ENCODE data around the gene ASCC1. TPM values are rescaled to one million over a fixed set of nuclear protein-coding genes. Genes with fewer than 3 reads are reported as not detected.

Gene ASCC1
- total RNA-seq, 1 donor from 2014 or later = 34.1 TPM

DNA sequence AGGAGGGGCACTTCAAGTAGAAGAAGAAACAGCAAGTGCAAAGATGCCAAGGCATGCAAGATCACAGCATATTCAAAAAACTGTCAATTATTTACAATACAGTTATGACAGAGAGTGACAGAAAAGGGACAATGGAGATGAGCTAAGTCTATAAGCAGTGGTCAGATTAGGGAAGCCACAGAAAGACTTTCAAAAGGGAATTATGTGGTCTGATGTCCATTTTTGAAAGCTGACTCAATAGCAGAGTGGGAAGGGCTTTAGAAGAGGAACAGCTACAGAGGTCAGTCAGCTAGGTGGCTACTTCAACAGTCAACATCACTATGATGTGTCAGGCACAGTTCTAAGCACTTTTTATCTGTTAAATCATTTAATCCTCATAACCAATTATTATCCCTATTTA lies 82.6 kb downstream of the ASCC1 start:
- Mint-ChIP-seq H3K27ac (no peak overlapping the region), H3K36me3 (ENCODE audit: low read depth) (peaks cover 17% of the 10 kb centered on the region), H3K4me1 (peaks cover 26% of the 10 kb centered on the region), H3K27me3 (no peaks in the 10 kb centered on the region), H3K4me3 (no peak overlapping the region), H3K9me3 (no peaks in the 10 kb centered on the region)
- intact Hi-C loops (cut with micrococcal nuclease) = loop anchor here (2.0 kb wide), 1 partner anchor 89 kb away; no protein-coding TSS in a partner anchor
- DNase-seq = no peak

DNA sequence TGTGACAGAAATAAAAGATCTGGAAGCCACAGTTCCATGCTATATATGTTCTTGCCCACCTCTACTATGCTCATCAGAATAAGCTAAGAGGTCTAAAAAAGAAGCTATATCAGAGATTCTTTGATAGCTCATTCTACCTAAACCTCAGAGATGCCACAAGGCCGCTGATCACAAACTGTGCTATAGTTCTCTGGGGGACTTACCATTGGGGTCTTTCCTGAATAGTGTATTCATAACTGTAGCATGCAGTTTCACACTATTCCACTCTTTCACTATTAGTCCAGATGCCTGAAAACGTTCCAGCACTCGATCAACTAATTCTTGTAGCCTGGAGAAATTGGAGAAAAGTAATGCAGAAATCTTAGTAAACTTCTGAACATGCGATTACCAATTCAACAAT lies 83.2 kb downstream of the ASCC1 start:
- no peak overlapping the region for H3K27ac Mint-ChIP-seq
- peaks cover 20% of the 10 kb centered on the region for H3K36me3 Mint-ChIP-seq (ENCODE audit: low read depth)
- DNase-seq = no peak
- no peaks in the 10 kb centered on the region for H3K9me3 Mint-ChIP-seq
- no peaks in the 10 kb centered on the region for H3K27me3 Mint-ChIP-seq
- H3K4me3 Mint-ChIP-seq = no peak overlapping the region
- H3K4me1 Mint-ChIP-seq = peaks cover 24% of the 10 kb centered on the region
- intact Hi-C loops (cut with micrococcal nuclease) = loop anchor here (2.0 kb wide), 1 partner anchor 90 kb away; no protein-coding TSS in a partner anchor

DNA sequence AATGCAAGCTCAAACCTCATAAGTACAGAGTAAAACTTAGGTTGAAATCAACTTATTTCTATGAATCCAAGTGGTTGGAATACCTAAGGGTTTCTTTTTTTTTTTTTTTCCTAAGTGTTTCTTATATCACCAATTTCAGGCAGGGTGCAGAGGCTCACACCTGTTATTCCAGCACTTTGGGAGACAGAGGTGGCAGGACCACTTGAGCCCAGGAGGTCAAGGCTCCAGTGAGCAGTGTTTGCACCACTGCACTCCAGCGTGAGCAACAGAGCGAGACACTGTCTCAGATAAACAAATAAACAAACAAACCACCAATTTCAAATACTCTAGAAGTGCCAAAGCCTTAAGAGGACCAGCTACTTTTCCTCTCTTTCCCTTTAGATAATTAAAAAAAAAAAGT lies 88.5 kb downstream of the ASCC1 start:
- no peak for DNase-seq
- intact Hi-C loops (cut with micrococcal nuclease) = loop anchor here (2.0 to 5.0 kb wide), 2 partner anchors 40 to 209 kb away; partner anchors contain the start of gene SPOCK2
- Mint-ChIP-seq H3K36me3 (ENCODE audit: low read depth) (peaks cover 12% of the 10 kb centered on the region), H3K27ac (no peak overlapping the region), H3K4me1 (peaks cover 15% of the 10 kb centered on the region), H3K27me3 (no peaks in the 10 kb centered on the region), H3K4me3 (no peak overlapping the region), H3K9me3 (no peaks in the 10 kb centered on the region)

DNA sequence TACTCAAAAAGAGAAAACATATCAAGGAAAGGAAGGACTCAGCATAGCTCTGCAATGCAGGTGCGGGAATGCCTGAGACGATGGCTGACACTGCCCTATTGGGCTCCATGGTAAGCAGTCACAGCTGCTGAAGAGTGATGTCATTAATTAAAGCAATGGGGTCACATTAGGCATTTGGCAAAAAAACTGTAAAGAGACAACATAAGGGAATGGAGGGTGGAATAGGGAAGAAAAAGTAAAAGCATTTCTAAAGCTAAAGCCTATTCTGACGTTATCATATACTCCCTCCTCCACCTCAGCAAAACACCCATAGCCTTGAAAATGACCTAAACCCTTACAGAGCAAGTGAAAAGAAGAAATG lies 89.2 kb downstream of the ASCC1 start:
- Mint-ChIP-seq H3K9me3 (no peaks in the 10 kb centered on the region), H3K4me3 (no peak overlapping the region), H3K27me3 (no peaks in the 10 kb centered on the region), H3K27ac (no peak overlapping the region), H3K4me1 (peaks cover 21% of the 10 kb centered on the region), H3K36me3 (ENCODE audit: low read depth) (peaks cover 14% of the 10 kb centered on the region)
- no peak for DNase-seq
- intact Hi-C loops (cut with micrococcal nuclease) = loop anchor here (2.0 to 5.0 kb wide), 2 partner anchors 40 to 210 kb away; partner anchors contain the start of gene SPOCK2

DNA sequence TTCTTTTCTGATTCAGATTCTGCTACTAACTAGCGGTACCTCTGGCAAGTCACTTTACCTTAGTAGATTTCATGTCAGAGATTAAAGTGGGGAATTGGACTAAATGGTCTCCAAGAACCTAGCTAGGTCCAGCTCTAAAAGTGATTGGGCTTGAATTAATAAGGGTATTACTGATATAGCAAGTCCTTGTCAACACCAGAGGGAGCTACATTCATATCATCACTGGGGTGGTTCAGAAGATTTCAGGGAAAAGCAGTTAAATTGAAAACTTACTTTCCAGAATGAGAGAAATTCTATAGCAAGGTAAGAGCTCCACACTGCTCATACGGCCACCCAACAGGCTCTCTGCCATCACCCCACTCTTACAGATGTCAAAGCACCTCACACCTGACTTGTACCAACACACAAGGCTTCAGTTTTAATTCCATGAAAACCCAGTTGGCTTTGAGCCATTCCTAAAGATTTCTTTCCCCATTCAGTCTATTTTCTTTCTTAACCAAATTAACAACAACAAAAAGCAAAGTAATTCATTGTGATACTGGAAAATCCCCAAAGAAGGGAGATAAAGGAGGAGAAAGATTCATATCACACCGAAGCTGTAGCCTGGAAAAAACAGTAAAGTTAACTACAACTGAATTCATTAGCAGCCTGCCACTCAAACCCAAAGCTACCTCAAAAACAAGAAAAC lies 89.7 kb downstream of the ASCC1 start:
- H3K4me3 Mint-ChIP-seq = no peak overlapping the region
- intact Hi-C loops (cut with micrococcal nuclease) = loop anchor here (2.0 to 5.0 kb wide), 2 partner anchors 39 to 210 kb away; partner anchors contain the start of gene SPOCK2
- H3K4me1 Mint-ChIP-seq = peaks cover 25% of the 10 kb centered on the region
- peaks cover 18% of the 10 kb centered on the region for H3K36me3 Mint-ChIP-seq (ENCODE audit: low read depth)
- H3K27me3 Mint-ChIP-seq = no peaks in the 10 kb centered on the region
- DNase-seq = peak; percentile 65
- no peaks in the 10 kb centered on the region for H3K9me3 Mint-ChIP-seq
- no peak overlapping the region for H3K27ac Mint-ChIP-seq

DNA sequence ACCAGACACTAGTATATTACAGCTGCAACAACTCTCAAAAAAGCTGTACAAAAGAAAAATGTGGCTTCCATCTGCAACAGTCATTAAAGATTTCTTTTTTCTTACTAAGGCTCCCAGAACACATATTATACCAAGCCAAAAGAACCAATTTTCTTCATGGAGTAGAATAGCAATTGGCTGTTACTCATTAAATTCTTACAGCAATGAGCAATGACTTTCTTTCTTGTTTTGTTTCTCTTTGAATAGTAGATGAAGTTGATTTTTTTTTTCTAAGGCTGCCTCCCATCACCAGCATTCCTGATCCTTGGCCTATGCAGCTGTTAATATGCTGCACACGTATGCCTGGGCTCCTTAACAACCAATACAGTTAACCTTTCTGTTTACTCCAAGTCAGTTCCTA lies 91.1 kb downstream of the ASCC1 start:
- H3K27me3 Mint-ChIP-seq = no peaks in the 10 kb centered on the region
- no peak overlapping the region for H3K4me3 Mint-ChIP-seq
- intact Hi-C loops (cut with micrococcal nuclease) = loop anchor here (5.0 kb wide), 1 partner anchor 38 kb away; the partner anchor contains the start of gene SPOCK2
- DNase-seq = no peak
- H3K4me1 Mint-ChIP-seq = peaks cover 24% of the 10 kb centered on the region
- peaks cover 24% of the 10 kb centered on the region for H3K36me3 Mint-ChIP-seq (ENCODE audit: low read depth)
- no peak overlapping the region for H3K27ac Mint-ChIP-seq
- no peaks in the 10 kb centered on the region for H3K9me3 Mint-ChIP-seq

DNA sequence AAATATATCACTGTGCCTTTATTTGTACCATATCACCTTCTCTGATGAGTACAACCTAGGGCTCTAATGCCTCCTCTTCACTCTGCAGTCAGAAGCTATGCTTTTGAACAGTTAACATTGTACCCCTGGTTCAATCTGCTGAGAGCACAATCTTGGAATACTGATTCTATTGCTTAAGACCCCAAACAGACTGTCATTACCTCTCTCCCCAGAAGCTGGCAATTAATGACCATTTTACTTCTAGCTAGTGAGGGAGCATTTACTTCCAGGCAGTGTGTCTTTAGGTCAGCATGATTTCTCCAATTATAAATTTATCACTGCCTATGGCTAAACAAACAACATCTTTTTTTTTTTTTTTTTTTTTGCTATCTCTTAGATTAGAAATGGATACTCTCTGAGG lies 91.7 kb downstream of the ASCC1 start:
- H3K9me3 Mint-ChIP-seq = no peaks in the 10 kb centered on the region
- DNase-seq = no peak
- no peaks in the 10 kb centered on the region for H3K27me3 Mint-ChIP-seq
- H3K4me3 Mint-ChIP-seq = no peak overlapping the region
- no peak overlapping the region for H3K27ac Mint-ChIP-seq
- peaks cover 26% of the 10 kb centered on the region for H3K36me3 Mint-ChIP-seq (ENCODE audit: low read depth)
- peaks cover 22% of the 10 kb centered on the region for H3K4me1 Mint-ChIP-seq
- intact Hi-C loops (cut with micrococcal nuclease) = no loop called here

DNA sequence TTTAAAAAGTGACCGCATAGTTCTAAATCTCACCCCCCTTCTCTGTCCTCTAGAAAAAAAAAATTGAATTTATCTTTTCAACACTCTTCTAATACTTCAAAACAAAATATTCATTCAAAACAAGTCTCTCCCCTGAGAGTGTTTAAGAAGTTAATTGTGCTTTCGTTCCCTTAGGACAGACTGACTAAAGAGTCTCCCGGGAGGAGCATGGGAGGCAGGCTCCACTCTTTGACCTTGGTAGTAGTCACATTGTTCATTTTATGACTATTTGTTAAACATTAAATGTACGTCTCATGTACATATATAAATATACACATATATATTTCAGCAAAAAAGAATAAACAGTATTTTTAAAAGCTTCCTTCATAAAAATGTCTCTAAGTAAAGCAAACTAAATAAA lies 92.5 kb downstream of the ASCC1 start:
- Mint-ChIP-seq H3K27ac (no peak overlapping the region), H3K4me1 (peaks cover 22% of the 10 kb centered on the region), H3K9me3 (no peaks in the 10 kb centered on the region), H3K4me3 (no peak overlapping the region), H3K36me3 (ENCODE audit: low read depth) (peaks cover 27% of the 10 kb centered on the region), H3K27me3 (no peaks in the 10 kb centered on the region)
- DNase-seq = no peak
- intact Hi-C loops (cut with micrococcal nuclease) = no loop called here

DNA sequence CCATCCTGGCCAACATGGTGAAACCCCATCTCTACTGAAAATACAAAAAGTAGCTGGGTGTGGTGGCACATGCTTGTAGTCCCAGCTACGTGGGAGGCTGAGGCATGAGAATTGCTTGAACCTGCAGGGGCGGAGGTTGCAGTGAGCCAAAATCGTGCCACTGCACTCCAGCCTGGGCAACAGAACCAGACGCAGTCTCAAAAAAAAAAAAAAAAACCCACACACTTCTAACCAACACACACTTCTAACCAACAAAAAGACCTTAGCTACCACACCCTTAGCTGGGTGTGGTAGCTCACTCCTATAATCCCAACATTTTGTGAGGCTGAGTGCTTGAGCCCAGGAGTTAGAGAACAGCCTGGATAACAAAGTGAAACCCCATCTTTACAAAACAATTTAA lies 93.9 kb downstream of the ASCC1 start:
- peak overlapping the region; percentile 22 for H3K27ac Mint-ChIP-seq
- no peak for DNase-seq
- H3K36me3 Mint-ChIP-seq (ENCODE audit: low read depth) = peaks cover 30% of the 10 kb centered on the region
- no peak overlapping the region for H3K4me3 Mint-ChIP-seq
- peaks cover 3% of the 10 kb centered on the region for H3K9me3 Mint-ChIP-seq
- H3K4me1 Mint-ChIP-seq = peaks cover 22% of the 10 kb centered on the region
- H3K27me3 Mint-ChIP-seq = no peaks in the 10 kb centered on the region
- intact Hi-C loops (cut with micrococcal nuclease) = no loop called here

DNA sequence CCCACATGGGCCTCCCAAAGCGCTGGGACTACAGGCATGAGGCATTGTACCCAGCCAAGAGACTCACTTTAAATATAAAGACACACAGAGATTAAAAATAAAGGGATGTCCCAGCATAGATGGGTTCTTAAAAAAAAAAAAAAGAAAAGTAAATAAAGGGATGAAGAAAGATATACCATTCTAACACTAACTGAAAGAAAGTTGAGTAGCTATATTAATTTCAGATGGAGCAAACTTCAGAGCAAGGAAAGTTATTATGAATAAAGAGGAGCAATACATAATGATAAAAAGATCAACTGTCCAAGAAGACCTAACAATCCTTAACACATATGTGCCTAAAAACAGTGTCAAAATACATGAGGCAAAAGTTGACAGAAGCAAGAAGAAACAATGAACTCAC lies 94.7 kb downstream of the ASCC1 start:
- intact Hi-C loops (cut with micrococcal nuclease) = no loop called here
- H3K27me3 Mint-ChIP-seq = no peaks in the 10 kb centered on the region

DNA sequence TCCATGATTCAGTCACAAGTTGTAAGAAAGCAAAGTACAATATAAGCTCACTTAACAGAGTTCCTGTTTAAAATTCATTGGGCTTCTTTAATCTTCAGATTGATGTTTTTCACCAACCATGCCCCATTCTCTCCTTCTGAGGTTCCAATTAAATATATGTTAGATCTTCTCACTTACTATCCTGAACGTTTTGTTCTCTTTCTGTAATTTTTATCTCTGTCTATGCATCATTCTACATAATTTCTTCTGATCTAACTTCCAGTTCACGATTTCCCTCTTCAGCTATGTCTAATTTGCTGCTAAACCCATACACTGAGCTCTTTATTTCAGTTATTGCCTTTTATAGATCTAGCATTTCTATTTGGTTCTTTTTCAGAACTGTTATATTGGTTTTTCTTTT lies 99.7 kb downstream of the ASCC1 start:
- H3K27me3 Mint-ChIP-seq = no peaks in the 10 kb centered on the region
- H3K9me3 Mint-ChIP-seq = peaks cover 8% of the 10 kb centered on the region
- intact Hi-C loops (cut with micrococcal nuclease) = no loop called here
- peaks cover 38% of the 10 kb centered on the region for H3K36me3 Mint-ChIP-seq (ENCODE audit: low read depth)
- H3K4me1 Mint-ChIP-seq = peaks cover 6% of the 10 kb centered on the region
- no peak overlapping the region for H3K27ac Mint-ChIP-seq
- no peak overlapping the region for H3K4me3 Mint-ChIP-seq
- no peak for DNase-seq

More for the DNA sequence above, 94.7 kb downstream of the ASCC1 start:
- no peak for DNase-seq
- Mint-ChIP-seq H3K9me3 (peaks cover 6% of the 10 kb centered on the region), H3K4me3 (no peak overlapping the region), H3K4me1 (peaks cover 17% of the 10 kb centered on the region), H3K36me3 (ENCODE audit: low read depth) (peaks cover 29% of the 10 kb centered on the region), H3K27ac (no peak overlapping the region)

DNA sequence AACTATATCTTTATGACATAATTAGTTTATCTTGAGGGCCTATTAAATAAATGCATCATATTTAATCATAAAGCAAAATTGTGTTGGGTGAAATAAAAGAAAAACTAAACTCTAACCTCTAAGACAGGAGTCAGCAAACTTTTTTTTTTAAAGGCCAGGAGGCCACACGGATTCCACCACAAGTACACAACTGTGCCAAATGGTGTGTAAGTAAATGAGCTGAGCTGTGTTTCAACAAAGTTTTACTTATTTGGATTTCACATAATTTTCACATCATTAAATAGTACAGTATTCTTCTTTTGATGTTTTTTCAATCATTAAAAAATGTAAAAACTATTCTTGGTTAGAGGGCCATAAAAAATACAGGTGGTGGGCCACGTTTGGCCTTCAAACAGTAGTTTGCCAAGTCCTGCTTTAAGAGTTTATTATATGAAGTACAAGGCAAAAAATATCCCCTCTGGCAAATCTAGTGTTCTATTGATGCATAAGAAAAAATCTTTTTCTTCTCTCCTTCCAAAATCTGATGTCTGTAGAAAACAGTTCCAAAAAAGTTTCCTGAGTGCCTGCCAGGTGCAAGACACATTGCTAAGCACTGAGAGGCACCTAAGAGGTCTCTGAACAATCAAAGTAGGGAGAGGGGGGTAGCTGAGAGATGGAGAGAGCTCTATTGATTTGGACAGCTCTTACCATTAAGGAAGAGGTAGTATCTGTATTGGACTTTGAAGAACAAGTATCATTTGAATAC lies 101.2 kb downstream of the ASCC1 start:
- DNase-seq = no peak
- Mint-ChIP-seq H3K27ac (no peak overlapping the region), H3K36me3 (ENCODE audit: low read depth) (peaks cover 34% of the 10 kb centered on the region), H3K4me3 (no peak overlapping the region), H3K27me3 (no peaks in the 10 kb centered on the region), H3K4me1 (peaks cover 13% of the 10 kb centered on the region), H3K9me3 (peaks cover 8% of the 10 kb centered on the region)
- intact Hi-C loops (cut with micrococcal nuclease) = no loop called here

DNA sequence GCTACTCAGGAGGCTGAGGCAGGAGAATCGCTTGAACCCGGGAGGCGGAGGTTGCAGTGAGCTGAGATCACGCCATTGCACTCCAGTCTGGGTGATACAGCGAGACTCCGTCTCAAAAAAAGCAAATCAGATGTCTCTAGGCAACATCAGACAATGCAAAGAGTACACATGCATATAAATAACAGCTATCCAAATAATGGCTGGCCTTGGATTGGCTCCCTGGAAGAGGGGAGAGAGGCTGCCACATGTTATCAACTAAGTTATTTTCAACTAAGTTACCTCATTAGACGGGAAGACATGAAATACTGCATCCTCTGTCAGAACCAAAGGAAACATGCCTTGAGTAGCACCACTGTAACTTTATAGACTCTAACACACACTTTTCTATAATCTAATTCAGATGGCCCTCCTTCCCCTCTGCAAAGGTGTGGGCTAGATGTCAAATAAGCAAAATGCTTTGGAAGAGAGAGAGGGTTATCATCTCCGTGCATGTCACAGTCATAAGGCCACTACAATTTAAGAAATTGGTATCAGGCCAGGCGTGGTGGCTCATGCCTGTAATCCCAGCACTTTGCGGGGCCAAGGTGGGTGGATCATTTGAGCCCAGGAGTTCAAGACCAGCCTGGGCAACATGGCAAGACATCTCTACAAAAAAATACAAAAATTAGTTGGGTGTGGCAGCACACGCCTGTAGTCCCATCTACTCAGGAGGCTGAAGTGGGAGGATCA lies 105.2 kb downstream of the ASCC1 start:
- Mint-ChIP-seq H3K4me3 (no peak overlapping the region), H3K4me1 (peaks cover 50% of the 10 kb centered on the region), H3K9me3 (no peaks in the 10 kb centered on the region), H3K36me3 (ENCODE audit: low read depth) (peaks cover 25% of the 10 kb centered on the region), H3K27ac (no peak overlapping the region), H3K27me3 (no peaks in the 10 kb centered on the region)
- intact Hi-C loops (cut with micrococcal nuclease) = no loop called here
- DNase-seq = no peak

Measured in activated CD4-positive, alpha-beta T cell treated with anti-CD3 and anti-CD28 coated beads, Interleukin-2, amount 10 ng/mL, durations not matched to agents 24 days and 14 days (primary cell).